ENCODE measurements around the gene EGFL8.
"Not testable (repeated sequence)": the region's sequence is repeated elsewhere in the genome, so short reads cannot be mapped to it uniquely, and the experiment has no call there.

The EGFL8 gene

DNA sequence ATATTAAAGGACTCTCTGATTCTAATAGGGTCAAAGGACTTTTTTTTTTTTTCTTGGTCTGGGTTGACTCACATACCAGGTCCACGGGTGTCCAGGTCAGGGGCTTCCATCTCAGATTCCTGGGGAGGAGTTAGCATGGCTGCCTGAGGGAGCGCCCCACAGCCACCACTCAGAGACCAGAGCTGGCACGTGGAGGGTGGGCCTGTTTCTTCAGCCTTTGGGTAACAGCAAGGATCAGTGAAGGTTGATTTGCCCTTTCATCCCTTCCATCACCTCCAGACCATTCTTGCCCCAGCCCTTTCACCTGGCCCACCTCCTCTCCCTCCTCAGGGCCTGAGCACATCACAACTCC lies 33.9 kb downstream of the EGFL8 start:
- no peak for DNase-seq

GRCh38 chr6:32198866-32199265 lies 34.5 kb downstream of the EGFL8 start:
- DNase-seq = no peak

DNA sequence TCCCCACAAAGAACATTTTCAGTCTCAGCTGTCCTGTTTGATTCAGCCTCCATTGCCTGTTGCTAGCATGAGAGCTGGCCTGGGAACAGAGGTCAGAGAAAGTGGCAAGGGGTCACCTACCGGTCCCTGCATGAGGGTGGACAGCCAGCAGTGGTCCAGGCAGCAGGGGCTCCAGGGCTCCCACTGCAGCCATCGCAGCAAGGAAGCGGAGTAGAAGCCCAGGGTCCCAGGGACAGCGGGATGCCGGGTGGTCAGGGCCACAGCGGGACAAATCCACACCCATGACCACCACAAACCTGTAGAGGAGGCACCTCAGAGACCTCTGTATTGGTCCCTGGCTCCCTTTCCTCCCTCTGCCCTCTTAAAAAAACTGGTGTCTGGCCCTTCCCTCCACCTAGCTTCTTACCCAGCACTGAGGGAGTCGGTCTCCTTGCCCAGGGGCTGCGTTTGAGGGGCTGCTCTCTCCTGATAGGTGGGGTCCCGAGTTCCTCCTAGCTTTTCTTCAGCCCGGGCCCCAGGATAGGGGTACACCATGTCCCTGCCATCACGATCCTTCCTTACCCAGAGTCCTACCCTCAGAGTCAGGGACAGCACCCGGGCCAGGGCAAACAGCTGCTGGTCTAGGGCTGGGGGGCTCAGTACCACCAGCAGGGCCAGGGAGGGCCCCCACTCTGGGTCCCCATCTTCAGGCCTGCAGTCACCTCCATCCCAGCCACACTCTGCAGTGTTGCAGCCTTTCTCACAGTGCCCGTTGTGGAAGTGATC lies 36.5 kb downstream of the EGFL8 start:
- DNase-seq = no peak

GRCh38 chr6:32202186-32202585 lies 37.8 kb downstream of the EGFL8 start:
- no peak for DNase-seq

- no peak for DNase-seq
Measured at GRCh38 chr6:32203426-32204267, 39.3 kb downstream of the EGFL8 start.

DNA sequence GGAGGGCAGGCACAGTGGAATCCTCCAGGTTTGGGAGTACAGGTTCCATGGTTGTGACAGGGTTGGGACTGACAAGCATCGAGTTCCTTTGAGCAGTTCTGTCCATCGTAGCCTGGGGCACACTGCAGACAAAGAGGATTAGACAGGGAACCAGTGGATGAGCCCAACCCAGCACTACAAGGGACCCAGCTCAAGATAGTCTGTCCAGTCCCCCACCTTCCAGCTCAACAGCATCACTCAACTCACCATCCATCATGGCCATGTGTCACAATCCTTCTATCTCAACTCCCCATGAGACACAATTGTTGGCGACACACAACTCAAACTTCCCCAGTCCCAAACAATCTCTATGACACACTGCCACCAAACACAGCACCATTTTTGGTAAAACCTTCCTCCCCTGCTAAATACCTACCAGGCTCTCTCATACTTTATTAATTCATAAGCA lies 39.9 kb downstream of the EGFL8 start:
- no peak for DNase-seq

- no peak for DNase-seq
Measured at GRCh38 chr6:32208996-32209395, 44.6 kb downstream of the EGFL8 start.

GRCh38 chr6:32210191-32210601 lies 45.8 kb downstream of the EGFL8 start:
- no peak for DNase-seq

GRCh38 chr6:32211432-32211831 lies 47.0 kb downstream of the EGFL8 start:
- not testable (repeated sequence) for DNase-seq

- no peak for DNase-seq
Measured at GRCh38 chr6:32212076-32212760, 47.8 kb downstream of the EGFL8 start.

GRCh38 chr6:32213649-32214048 lies 49.3 kb downstream of the EGFL8 start:
- no peak for DNase-seq

DNA sequence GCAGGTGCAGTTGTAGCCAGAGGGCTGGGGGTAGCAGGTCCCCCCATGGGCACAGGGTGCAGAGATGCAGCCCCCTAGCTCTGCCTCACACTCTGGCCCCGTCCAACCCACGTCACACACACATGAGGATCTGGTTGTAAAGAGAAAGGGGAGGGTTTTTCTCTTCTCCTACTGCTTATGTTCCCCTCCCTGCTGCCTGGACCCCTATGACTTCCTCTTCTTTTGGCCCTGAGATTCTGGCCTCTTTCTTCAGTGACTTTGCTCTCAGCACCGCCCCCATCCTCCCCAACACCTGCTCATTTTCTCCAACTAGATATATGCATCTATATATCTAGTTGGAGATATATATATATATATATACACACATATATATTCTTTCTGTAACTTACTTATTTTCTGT lies 49.7 kb downstream of the EGFL8 start:
- DNase-seq = no peak

DNA sequence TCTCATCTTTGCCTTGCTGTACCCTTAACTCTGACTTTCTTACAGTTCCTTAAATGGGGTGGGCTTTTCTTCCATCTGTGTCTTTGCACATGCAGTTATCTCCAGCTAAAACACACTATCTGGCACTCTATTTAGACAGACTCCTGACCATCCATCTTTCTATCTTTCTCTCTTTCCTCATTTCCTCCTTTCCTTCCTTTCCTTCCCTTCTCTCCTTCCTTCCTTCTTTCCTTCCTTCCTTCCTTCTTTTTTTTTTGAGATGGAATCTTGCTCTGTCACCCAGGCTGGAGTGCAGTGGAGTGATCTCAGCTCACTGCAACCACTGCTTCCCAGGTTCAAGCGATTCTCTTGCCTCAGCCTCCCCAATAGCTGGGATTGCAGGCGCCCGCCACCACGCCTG lies 51.2 kb downstream of the EGFL8 start:
- DNase-seq = no peak

DNA sequence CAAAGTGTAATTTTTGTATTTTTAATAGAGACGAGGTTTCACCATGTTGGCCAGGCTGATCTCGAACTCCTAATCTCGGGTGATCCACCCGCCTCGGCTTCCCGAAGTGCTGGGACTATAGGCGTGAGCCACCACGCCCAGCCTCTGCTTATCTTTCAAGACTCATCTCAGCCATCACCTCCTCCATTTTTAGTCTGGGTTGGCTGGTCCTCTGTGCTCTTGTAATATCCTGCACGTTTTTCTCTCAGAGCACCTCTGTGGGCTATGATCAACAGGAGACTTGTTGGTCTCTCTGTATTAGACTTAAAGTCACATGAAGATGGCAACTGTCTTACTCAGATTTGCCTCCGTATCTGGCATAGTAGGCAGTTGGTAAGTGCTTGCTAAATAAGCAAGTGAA lies 51.9 kb downstream of the EGFL8 start:
- DNase-seq = no peak

GRCh38 chr6:32216998-32217397 lies 52.6 kb downstream of the EGFL8 start:
- no peak for DNase-seq
